ENCODE data around the gene NTRK3. TPM values are rescaled to one million over a fixed set of nuclear protein-coding genes. Genes with fewer than 3 reads are reported as not detected.

NTRK3 gene
- total and polyA plus RNA-seq, 2 of the 13 experiments (the other 11 are each of a cell fraction or from before 2014, with no cell fraction given): not detected

- intact Hi-C loops (cut with micrococcal nuclease; ENCODE audit: unreplicated experiment) (no loop called here), in situ Hi-C loops (cut with HindIII; ENCODE audit: extremely low pct_ligation_motif_present, low pct_unique_long_range_greater_than_20kb) (no loop called here)
- no peak for TF ChIP-seq UBTF (CRISPR knock-in tag; IDR thresholded peaks at IDR 0.05)
- TF ChIP-seq NBN (conservative IDR thresholded peaks at IDR 0.05): no peak
- TF ChIP-seq SIN3B (IDR thresholded peaks at IDR 0.05; ENCODE audit: low read length): no peak
- no peak for TF ChIP-seq TERF1 (CRISPR knock-in tag; IDR thresholded peaks at IDR 0.05)
- TF ChIP-seq IRF2 (CRISPR knock-in tag; IDR thresholded peaks at IDR 0.05): no peak
- no peak for TF ChIP-seq ZNF234 (CRISPR knock-in tag; conservative IDR thresholded peaks at IDR 0.05)
- TF ChIP-seq DZIP1 (CRISPR knock-in tag; IDR thresholded peaks at IDR 0.05): no peak
- TF ChIP-seq, protein P1, sequence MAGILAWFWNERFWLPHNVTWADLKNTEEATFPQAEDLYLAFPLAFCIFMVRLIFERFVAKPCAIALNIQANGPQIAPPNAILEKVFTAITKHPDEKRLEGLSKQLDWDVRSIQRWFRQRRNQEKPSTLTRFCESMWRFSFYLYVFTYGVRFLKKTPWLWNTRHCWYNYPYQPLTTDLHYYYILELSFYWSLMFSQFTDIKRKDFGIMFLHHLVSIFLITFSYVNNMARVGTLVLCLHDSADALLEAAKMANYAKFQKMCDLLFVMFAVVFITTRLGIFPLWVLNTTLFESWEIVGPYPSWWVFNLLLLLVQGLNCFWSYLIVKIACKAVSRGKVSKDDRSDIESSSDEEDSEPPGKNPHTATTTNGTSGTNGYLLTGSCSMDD (CRISPR knock-in tag; IDR thresholded peaks at IDR 0.05): no peak
- Histone ChIP-seq H3K4me2 (ENCODE audit: low read depth, low read length) (no peak overlapping the region), H3K9ac (ENCODE audit: insufficient read depth, low read depth, low read length) (no peak overlapping the region), H2AFZ (ENCODE audit: low read length) (no peak overlapping the region), H3K4me1 (ENCODE audit: insufficient read depth, low read length) (no peaks in the 10 kb centered on the region), H3K79me2 (ENCODE audit: insufficient read depth, low read length) (no peaks in the 10 kb centered on the region), H4K20me1 (ENCODE audit: insufficient read depth, low read length) (no peaks in the 10 kb centered on the region), H3K36me3 (replicated peaks in 1 of 2; ENCODE audit: control insufficient read depth in 1 of 2, insufficient read depth in 2 of 2, low read length in 2 of 2) (no peaks in the 10 kb centered on the region), H3K9me3 (ENCODE audit: low read length) (peaks cover 85% of the 10 kb centered on the region), H3K27me3 (ENCODE audit: control insufficient read depth in 1 of 2, insufficient read depth in 2 of 2, low read length in 2 of 2) (no peaks in the 10 kb centered on the region), H3K27ac (ENCODE audit: extremely low read length, insufficient read depth, low read length) (no peak overlapping the region), H3K4me3 (replicated peaks in 1 of 3; ENCODE audit: insufficient read depth in 1 of 3, low read depth in 2 of 3, low read length in 3 of 3) (no peak overlapping the region)
- ChIA-PET CTCF (ENCODE audit: low intra/inter-chr PET ratio, low total read pairs) (no interaction called here), POLR2A (no interaction called here)
- ATAC-seq (no peak), DNase-seq (ENCODE audit: low spot score) (no peak), FAIRE-seq (no peak)
- no TSS peak for BruUV-seq (replicated peaks)
- WGBS (ENCODE audit: low lambda C conversion rate): 3% methylated on average over 5 of the region's 10 CpGs
These were observed 381.4 kb downstream of the NTRK3 start for GRCh38 chr15:87874896-87875711.
